Measurements from ENCODE around the gene JAM2. TPM values are rescaled to one million over a fixed set of nuclear protein-coding genes. Genes with fewer than 3 reads are reported as not detected.

The JAM2 gene
- total RNA-seq, 1 experiment from 2014 or later = not detected

DNA sequence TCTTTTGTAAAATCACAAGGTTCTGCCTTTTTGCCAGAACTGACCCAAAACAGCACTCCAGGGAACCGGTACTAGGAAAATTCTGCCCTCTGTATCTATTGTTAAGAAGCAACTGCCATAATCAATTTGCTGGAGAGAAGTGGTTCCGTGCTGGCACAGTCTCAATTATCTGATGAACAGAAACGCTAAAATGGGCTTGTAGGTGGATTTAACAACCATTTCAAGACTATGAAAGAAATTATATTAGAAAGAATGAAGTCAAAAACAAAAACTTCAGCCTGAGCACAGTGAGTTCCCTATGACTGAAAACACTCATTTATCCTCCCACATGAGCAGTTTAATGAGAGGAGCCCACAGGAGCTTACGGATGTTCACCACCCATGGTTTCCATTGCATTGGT lies 4.4 kb downstream of the JAM2 start:
- H3F3A ChIP-seq (ENCODE audit: insufficient read depth, low read depth) = no peaks in the 10 kb centered on the region
- no peak overlapping the region for H3K4me3 ChIP-seq
- intact Hi-C loops (cut with micrococcal nuclease; ENCODE audit: unreplicated experiment) = no loop called here
- TF ChIP-seq, protein P1, sequence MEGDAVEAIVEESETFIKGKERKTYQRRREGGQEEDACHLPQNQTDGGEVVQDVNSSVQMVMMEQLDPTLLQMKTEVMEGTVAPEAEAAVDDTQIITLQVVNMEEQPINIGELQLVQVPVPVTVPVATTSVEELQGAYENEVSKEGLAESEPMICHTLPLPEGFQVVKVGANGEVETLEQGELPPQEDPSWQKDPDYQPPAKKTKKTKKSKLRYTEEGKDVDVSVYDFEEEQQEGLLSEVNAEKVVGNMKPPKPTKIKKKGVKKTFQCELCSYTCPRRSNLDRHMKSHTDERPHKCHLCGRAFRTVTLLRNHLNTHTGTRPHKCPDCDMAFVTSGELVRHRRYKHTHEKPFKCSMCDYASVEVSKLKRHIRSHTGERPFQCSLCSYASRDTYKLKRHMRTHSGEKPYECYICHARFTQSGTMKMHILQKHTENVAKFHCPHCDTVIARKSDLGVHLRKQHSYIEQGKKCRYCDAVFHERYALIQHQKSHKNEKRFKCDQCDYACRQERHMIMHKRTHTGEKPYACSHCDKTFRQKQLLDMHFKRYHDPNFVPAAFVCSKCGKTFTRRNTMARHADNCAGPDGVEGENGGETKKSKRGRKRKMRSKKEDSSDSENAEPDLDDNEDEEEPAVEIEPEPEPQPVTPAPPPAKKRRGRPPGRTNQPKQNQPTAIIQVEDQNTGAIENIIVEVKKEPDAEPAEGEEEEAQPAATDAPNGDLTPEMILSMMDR (conservative IDR thresholded peaks at IDR 0.05) = no peak
- no peak for TF ChIP-seq EZH2 (IDR thresholded peaks at IDR 0.05; ENCODE audit: low read depth)
- no peak overlapping the region for H3K27ac ChIP-seq
- H4K20me1 ChIP-seq (ENCODE audit: insufficient read depth) = no peaks in the 10 kb centered on the region
- no peak for DNase-seq
- POLR2A ChIA-PET (ENCODE audit: unreplicated experiment) = no interaction called here
- BruUV-seq (replicated peaks) = no TSS peak
- H3K36me3 ChIP-seq (ENCODE audit: low read depth) = no peaks in the 10 kb centered on the region
- CTCF ChIA-PET = no interaction called here
- H3K9me3 ChIP-seq (ENCODE audit: insufficient read depth, low read depth) = no peaks in the 10 kb centered on the region
- H3K79me2 ChIP-seq (ENCODE audit: low read depth) = no peaks in the 10 kb centered on the region
- H3K4me2 ChIP-seq = no peak overlapping the region
- no peak overlapping the region for H2AFZ ChIP-seq
- no peaks in the 10 kb centered on the region for H3K27me3 ChIP-seq (ENCODE audit: insufficient read depth, low read depth)
- no peaks in the 10 kb centered on the region for H3K4me1 ChIP-seq (replicated peaks; ENCODE audit: insufficient read depth)
- no peaks in the 10 kb centered on the region for H3K9me2 ChIP-seq (ENCODE audit: insufficient read depth)

DNA sequence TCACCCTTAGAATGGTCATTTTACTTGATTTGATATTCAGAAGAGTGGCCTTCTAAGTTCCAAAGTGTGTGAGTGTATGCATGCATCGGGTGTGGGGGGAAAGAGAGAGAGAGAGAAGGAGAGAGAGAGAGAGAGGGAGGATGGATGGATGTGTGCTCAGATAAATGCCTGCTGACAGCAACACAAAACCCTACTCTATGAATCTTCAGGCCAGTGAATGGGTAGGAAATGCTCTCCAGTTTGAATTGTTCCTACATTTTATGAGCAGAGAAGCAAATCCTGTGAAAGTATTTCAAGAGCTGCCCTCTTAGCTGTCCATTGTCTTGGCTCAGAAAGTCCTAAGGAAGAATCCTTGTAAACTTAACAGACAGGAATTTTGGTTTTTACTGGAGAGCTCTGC lies 7.4 kb downstream of the JAM2 start:
- H3K4me3 ChIP-seq = no peak overlapping the region
- no peak overlapping the region for H3K4me2 ChIP-seq
- TF ChIP-seq, protein P1 (conservative IDR thresholded peaks at IDR 0.05) = no peak
- TF ChIP-seq EZH2 (IDR thresholded peaks at IDR 0.05; ENCODE audit: low read depth) = no peak
- no peaks in the 10 kb centered on the region for H3K4me1 ChIP-seq (replicated peaks; ENCODE audit: insufficient read depth)
- H3K27me3 ChIP-seq (ENCODE audit: insufficient read depth, low read depth) = no peaks in the 10 kb centered on the region
- no peaks in the 10 kb centered on the region for H4K20me1 ChIP-seq (ENCODE audit: insufficient read depth)
- no peaks in the 10 kb centered on the region for H3K9me2 ChIP-seq (ENCODE audit: insufficient read depth)
- intact Hi-C loops (cut with micrococcal nuclease; ENCODE audit: unreplicated experiment) = no loop called here
- H3F3A ChIP-seq (ENCODE audit: insufficient read depth, low read depth) = no peaks in the 10 kb centered on the region
- H3K27ac ChIP-seq = no peak overlapping the region
- no peak for DNase-seq
- no peaks in the 10 kb centered on the region for H3K79me2 ChIP-seq (ENCODE audit: low read depth)
- ChIA-PET CTCF (no interaction called here), POLR2A (ENCODE audit: unreplicated experiment) (no interaction called here)
- BruUV-seq (replicated peaks) = no TSS peak
- no peak overlapping the region for H2AFZ ChIP-seq
- H3K36me3 ChIP-seq (ENCODE audit: low read depth) = no peaks in the 10 kb centered on the region
- H3K9me3 ChIP-seq (ENCODE audit: insufficient read depth, low read depth) = no peaks in the 10 kb centered on the region

DNA sequence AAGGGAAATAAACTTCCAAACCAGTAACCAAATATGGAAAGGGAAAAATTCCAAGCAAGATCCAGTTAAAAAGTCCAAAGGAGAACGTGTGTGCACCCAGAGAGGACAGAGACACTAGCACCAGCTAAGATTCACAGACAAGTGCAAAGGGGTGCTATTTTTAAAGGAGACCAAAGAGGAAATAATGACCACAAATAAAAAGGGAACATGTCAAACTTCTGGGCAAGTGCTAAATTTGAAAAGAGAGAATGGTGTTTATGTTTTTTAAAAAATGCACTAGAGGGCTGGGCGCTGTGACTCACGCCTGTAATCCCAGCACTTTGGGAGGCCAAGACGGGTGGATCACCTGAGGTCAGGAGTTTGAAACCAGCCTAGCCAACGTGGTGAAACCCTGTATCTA lies 8.6 kb downstream of the JAM2 start:
- Histone ChIP-seq H2AFZ (no peak overlapping the region), H3K4me1 (replicated peaks; ENCODE audit: insufficient read depth) (no peaks in the 10 kb centered on the region), H3K4me2 (no peak overlapping the region), H3K9me2 (ENCODE audit: insufficient read depth) (no peaks in the 10 kb centered on the region), H3K27ac (no peak overlapping the region), H3K79me2 (ENCODE audit: low read depth) (no peaks in the 10 kb centered on the region), H3K36me3 (ENCODE audit: low read depth) (no peaks in the 10 kb centered on the region), H3K9me3 (ENCODE audit: insufficient read depth, low read depth) (no peaks in the 10 kb centered on the region), H4K20me1 (ENCODE audit: insufficient read depth) (no peaks in the 10 kb centered on the region), H3F3A (ENCODE audit: insufficient read depth, low read depth) (no peaks in the 10 kb centered on the region), H3K4me3 (no peak overlapping the region), H3K27me3 (ENCODE audit: insufficient read depth, low read depth) (no peaks in the 10 kb centered on the region)
- BruUV-seq (replicated peaks) = no TSS peak
- ChIA-PET POLR2A (ENCODE audit: unreplicated experiment) (no interaction called here), CTCF (no interaction called here)
- TF ChIP-seq, protein P1 (conservative IDR thresholded peaks at IDR 0.05) = no peak
- TF ChIP-seq EZH2 (IDR thresholded peaks at IDR 0.05; ENCODE audit: low read depth) = no peak
- intact Hi-C loops (cut with micrococcal nuclease; ENCODE audit: unreplicated experiment) = no loop called here
- DNase-seq = no peak
